D721Med (cell line): ENCODE measurements around the gene LDLRAD4.

Experiments
- DNase-seq: peaks from one replicate; pipeline ENCODE4 v3.0.0; 2011; ENCODE audit warnings: low spot score; ENCODE audit not compliant: insufficient read length
- FAIRE-seq: peaks from 2 replicates; lab custom pipeline; 2011; peaks lifted over from hg19 to GRCh38; lab: Jason Lieb, UNC
- TF ChIP-seq, protein P1 (sequence below): IDR thresholded peaks from 2 replicates; pipeline ENCODE4 v1.5.1; 2012; ENCODE audit warnings: mild to moderate bottlenecking, control low read depth; ENCODE audit not compliant: insufficient read depth; ENCODE audit errors: missing control alignments

The LDLRAD4 gene

DNA sequence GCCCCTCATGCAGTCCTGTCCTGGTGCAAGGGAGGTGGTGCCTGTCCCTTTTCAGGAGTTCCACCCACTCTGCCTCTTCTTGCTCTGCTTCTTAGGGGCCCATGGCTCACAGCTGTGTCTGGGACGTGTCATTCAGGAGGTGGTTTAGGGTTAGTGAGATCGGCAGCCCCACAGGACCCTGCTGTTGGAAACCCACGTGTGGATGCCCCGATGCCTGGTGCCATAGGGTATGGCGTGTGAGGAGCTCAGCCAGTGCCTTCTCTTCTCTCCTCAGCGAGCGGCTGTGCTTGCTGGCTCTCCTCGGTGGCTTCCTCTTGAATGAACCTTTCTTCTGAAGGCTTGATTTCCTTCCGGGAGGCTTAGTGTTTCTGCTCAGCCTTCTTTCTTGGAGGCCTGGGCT is 55.2 kb downstream of the LDLRAD4 start:
- DNase-seq: no peak
- FAIRE-seq: no peak
- TF ChIP-seq, protein P1, sequence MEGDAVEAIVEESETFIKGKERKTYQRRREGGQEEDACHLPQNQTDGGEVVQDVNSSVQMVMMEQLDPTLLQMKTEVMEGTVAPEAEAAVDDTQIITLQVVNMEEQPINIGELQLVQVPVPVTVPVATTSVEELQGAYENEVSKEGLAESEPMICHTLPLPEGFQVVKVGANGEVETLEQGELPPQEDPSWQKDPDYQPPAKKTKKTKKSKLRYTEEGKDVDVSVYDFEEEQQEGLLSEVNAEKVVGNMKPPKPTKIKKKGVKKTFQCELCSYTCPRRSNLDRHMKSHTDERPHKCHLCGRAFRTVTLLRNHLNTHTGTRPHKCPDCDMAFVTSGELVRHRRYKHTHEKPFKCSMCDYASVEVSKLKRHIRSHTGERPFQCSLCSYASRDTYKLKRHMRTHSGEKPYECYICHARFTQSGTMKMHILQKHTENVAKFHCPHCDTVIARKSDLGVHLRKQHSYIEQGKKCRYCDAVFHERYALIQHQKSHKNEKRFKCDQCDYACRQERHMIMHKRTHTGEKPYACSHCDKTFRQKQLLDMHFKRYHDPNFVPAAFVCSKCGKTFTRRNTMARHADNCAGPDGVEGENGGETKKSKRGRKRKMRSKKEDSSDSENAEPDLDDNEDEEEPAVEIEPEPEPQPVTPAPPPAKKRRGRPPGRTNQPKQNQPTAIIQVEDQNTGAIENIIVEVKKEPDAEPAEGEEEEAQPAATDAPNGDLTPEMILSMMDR: no peak

DNA sequence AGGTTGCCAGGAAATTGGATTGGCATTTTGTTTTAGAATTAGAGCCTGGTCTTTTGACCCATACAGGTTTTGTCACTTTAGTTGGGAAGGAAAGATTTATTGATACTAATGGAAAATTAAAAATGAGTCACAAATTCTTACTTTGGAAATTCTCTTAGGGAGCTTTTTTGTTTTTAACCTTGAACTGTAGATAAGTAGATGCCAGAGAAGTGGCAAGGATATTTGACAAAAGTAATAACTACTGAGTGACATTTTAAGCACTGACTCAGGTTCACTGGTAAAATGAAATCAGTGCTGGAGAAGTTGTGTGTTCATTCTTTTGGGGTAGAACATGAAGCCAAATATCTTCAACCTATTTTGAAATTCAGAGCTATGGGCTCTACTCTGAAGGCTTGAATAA is 56.5 kb downstream of the LDLRAD4 start:
- FAIRE-seq (no peak), DNase-seq (no peak)
- TF ChIP-seq, protein P1: no peak

DNA sequence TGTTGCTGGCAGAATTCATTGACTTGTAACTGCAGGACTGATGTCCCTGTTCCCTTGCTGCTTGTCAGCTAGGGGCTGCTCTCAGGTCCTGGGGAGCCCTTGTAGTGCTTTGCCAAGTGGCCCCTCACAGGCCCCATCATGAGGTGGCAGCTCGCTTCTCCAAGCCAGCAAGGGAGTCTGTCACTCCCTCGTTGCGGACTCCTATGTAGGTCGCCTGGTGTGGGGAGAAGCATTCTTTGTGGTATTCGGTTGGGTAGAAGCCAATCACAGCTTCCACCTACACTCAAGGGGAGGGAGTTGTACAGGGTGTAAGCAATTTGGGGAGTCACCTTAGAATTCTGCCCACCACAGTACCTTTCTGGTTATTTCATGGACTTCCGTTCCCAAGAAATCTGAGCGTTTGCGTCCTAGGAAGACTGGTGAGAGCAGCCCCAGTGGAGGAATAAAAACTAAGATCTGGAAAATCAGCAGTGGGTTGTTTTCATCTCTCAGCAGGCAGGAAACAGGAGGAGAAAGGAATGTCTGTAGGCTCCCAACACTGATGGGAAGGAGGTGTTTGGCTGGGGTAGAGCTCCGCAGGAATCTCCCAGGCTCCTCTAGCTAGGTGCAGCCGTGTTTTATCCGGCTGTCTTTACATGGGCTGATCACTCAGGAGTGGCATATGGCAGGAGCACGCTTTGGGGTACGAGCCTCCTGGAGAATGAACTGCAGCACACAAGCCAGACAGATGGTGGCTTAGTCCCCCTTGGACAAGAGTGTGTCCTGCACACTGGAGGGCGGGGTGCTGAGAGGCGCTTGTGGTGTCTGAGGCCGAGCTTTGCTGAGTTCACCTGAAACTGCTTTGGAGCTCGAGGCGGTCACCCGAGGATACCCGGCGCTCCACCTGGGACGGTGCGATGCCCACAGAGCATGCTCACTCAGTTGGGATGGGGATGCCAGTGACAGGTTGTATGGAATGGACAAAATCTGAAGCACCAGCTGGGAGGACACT is 58.3 kb downstream of the LDLRAD4 start:
- DNase-seq (no peak), FAIRE-seq (no peak)

DNA sequence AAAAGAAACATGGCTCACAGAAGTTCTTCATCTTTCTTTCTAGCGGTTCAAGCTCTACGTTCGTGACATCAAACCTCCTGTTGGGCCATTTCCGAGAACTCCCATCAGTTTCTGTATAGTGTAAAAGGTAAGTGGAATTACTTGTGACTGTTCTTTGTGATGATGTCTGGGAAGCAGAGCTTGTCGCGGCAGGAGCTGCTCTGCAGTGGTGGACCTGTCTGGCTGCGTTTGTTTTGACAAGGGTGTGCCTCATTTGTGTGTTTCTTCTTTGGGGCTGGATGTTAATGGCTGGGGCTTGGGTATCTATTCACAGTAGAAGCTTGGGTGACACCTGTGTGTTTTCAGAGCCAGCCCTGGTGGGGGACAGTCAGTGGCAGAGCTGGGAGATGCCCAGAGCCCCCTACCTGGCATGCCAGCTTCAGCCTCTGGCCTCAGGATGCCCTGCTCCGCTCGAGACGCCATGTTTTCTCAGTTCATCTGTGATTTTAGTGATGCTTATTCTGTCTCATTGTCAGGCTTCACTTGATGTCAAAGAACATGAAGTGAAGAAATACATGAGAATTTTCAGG is 59.6 kb downstream of the LDLRAD4 start:
- FAIRE-seq: no peak
- TF ChIP-seq, protein P1: no peak

More for the DNA sequence above, 58.3 kb downstream of the LDLRAD4 start:
- TF ChIP-seq, protein P1: no peak

DNA sequence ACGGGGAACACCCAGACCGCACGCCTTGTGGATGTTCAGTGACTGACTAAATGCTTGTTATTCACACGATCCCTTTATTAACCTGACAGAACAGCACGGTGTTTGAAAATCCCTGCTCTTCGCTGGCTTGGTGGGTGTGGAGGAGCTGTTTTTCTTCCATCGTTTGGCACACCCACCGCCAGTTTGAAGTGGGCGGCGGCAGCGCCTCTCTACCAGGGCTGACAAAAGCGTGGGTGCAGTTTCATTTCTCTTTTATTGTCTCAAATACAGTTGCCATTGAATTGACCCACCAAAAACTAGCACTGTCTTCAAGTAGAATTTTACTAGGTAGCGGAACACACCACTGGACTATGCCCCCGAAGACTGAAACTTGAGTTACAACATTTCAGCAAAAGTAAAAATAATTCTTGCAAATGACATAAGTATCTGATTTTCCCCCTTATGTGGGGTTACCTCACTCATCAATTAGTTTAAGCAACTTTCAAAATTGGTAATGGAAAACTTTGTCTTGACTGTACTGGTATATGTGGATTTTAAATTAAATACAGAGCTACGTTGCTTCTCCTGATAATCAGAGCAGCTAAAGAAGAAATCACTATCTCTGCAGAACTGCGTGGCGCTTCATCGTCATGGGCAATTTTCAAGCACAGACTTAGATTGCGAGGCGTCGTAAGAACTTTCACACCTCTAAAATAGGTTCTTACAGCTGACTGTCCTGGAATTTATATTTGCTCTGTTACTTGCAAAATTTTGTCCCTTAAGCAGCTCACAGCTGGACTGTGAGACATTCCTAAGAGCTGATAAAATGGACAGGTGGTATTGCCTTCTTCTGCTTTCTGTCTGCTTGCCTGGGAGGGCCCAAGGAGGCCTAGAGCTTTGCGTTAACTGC is 60.9 kb downstream of the LDLRAD4 start:
- TF ChIP-seq, protein P1: no peak
- DNase-seq (no peak), FAIRE-seq (no peak)

More for the DNA sequence above, 59.6 kb downstream of the LDLRAD4 start:
- DNase-seq: no peak

DNA sequence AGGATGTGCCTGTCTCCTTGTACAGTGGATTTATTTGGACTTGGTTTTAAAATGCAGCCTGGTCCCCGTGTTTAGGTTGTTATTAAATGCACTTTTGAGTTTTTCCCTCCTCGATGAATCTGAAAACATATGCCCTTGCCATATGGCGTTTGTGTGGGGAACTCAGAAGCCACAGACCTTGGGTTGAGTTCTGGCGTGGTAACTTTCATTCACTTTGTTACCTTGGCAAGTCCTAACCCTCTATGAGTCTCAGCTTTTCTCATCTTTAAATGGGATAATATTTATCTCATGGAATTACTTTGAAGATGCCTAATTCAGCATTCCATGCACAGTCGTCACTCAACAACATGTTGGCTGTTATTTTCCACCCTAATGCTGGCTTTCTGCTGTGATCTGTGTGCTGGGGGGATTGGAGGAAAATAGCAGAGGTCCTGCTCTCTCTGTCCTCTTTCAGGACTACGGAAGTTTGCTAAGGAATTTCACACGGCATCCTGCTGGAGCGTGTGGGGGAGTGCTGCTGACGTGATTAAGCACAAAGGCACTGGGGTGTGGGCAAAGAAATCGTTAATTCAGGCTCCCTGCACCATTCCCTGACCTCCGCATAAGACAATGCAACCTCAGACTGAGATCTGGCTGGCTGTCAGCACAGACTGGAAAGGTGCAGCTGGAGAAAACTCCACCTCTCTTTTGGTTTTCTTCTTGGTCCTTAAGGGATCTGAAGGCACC is 61.7 kb downstream of the LDLRAD4 start:
- TF ChIP-seq, protein P1: no peak
- FAIRE-seq (no peak), DNase-seq (no peak)
